Aorta (tissue), 5 donors: Measurements from ENCODE around the gene PSTPIP1. TPM values are rescaled to one million over a fixed set of nuclear protein-coding genes. Genes with fewer than 3 reads are reported as not detected.

Source experiments
- ATAC-seq: fragments of 200-7000 bp; cut with Tn5 transposase; one replicate; pipeline ENCODE4 v1.9.1; 2022; ENCODE audit warnings: moderate library complexity; ENCODE audit not compliant: low FRiP score
- DNase-seq, 2 donors: peaks; one replicate each; pipeline ENCODE4 v3.0.0-alpha.2; 2020
- H3K27ac ChIP-seq, 2 donors: one replicate each; pipeline ENCODE4 v1.5.1; 2013; ENCODE audit warnings: low read length in 2 of 2, mild to moderate bottlenecking in 2 of 2, moderate library complexity in 2 of 2, control low read depth in 1 of 2, inconsistent platforms in 1 of 2, low read depth in 1 of 2
- H3K27me3 ChIP-seq, 2 donors: one replicate each; pipeline ENCODE4 v1.6.1; 2013; ENCODE audit warnings: control low read depth in 1 of 2, low read length in 1 of 2, mild to moderate bottlenecking in 1 of 2, moderate library complexity in 1 of 2; ENCODE audit not compliant: insufficient read depth in 2 of 2, control insufficient read depth in 1 of 2
- H3K36me3 ChIP-seq, 2 donors: one replicate each; pipeline ENCODE4 v1.6.1; 2013; ENCODE audit warnings: control low read depth in 1 of 2, low read length in 1 of 2, mild to moderate bottlenecking in 1 of 2; ENCODE audit not compliant: insufficient read depth in 2 of 2, control insufficient read depth in 1 of 2
- H3K4me1 ChIP-seq, 2 donors: one replicate each; pipeline ENCODE4 v1.6.1; 2013; ENCODE audit warnings: low read length in 2 of 2, control low read depth in 1 of 2, mild to moderate bottlenecking in 1 of 2, moderate library complexity in 1 of 2; ENCODE audit not compliant: insufficient read depth in 2 of 2, control insufficient read depth in 1 of 2
- H3K4me3 ChIP-seq, 2 donors: one replicate each; pipeline ENCODE4 v1.5.1; 2013; ENCODE audit warnings: low read length in 2 of 2, control low read depth in 1 of 2, mild to moderate bottlenecking in 1 of 2
- H3K9me3 ChIP-seq: one replicate; pipeline ENCODE4 v1.6.1; 2013; ENCODE audit warnings: mild to moderate bottlenecking, low read length; ENCODE audit not compliant: control insufficient read depth
- WGBS, 2 donors: extraction: QIAGEN DNeasy Blood & Tissue Kit; methylation state at CpG; one replicate each; pipeline ENCODE4 v1.1.7; 2013; 5-methylcytosine and 5-hydroxymethylcytosine counted together
- intact Hi-C, 2 donors: fragments of 100-400 bp; cut with DNase I; formaldehyde crosslinking; loops; one replicate each; pipeline versions ENCODE4 v1.14.2 to v1.15.0; 2022
- polyA plus RNA-seq, 2 donors: library from polyadenylated mRNA; stranded (reverse); fragments of 200-250 nt; gene quantifications; one replicate each; pipeline ENCODE4 v1.2.3, GENCODE V29; 2013
- total RNA-seq, 2 donors: library from RNA; stranded (reverse); fragmentation: NEBNext Ultra II Directional; extraction: Animal tissue kit (Norgen Biotek cat#: 25700); gene quantifications; one replicate each; pipeline ENCODE4 v1.2.1, GENCODE V29; 2021
- donor health status: healthy with polysubstance abuse.
- donor health status: Bipolar disorder and iron deficiency.
- donor health status: DM: no; HTN: no; CAD: no.
- donor health status: DM: no; HTN: no; CAD: no.
- donor health status: DM: yes; HTN: yes; CAD: no.

PSTPIP1 gene
- total and polyA plus RNA-seq, 4 donors = 14.1 to 42.9 (median 23.5) TPM

GRCh38 chr15:77070180-77070494 is 75.2 kb downstream of the PSTPIP1 start:
- peaks cover 5 to 6% of the 10 kb centered on the region in 2 donors for H3K4me1 ChIP-seq
- DNase-seq = no peak
- 0 to 1% methylated on average over 18 of the region's 18 CpGs for WGBS, 2 donors
- H3K4me3 ChIP-seq = peak overlapping the region; percentile 95 to 99
- ATAC-seq = no peak
- intact Hi-C loops = no loop called here
- H3K36me3 ChIP-seq = no peaks in the 10 kb centered on the region
- H3K9me3 ChIP-seq = no peaks in the 10 kb centered on the region
- peak overlapping the region in 1 of 2 donors; percentile 91 for H3K27ac ChIP-seq
- H3K27me3 ChIP-seq = no peaks in the 10 kb centered on the region

DNA sequence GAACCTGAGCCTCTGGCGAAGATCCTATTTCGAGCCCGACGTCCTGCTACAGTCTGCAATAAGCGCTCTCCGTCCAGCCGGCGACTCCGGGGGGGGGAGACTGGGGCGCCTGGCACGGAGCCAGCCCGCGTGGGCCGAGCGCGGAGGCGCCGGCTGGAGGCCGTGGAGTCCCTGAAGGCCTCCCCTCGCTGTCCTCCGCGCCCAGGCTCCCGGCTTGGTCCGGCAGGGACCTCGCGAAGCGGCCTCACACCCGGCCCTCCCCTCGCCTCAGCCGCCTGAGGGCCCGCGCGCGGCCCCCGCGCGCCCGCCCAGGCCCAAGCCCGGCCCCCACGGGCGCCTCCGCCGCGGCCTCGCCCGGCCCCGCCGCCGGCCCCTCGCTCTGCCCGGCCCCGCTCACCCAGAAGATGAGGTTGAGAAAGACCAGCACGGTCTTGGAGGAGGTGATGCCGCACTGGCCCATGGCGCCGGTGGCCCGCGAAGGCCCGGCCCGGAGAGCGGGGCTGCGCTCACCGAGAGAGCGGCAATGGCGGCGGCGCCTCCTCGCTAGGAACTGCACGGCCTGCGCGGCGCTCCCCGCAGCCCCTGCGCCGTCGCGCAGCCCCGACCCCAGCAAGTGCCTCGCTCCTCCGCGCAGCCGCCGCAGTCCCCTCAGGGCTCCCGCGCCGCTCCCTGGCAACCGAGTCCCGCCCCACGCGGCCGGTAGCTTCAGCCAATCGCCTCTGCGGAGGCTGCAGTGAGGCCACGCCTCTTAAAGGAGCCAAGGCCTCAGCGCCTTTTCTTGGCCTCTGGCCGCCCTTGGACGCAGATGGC is 75.8 kb downstream of the PSTPIP1 start, which contains the start of gene TSPAN3:
Gene TSPAN3 (minus strand): TSS at position 615 of the 810 bp plus-strand sequence. CDS start 155 bp downstream, at position 460.
- 0 to 1% methylated on average over 52 to 97 of the region's 97 CpGs for WGBS, 2 donors
- Histone ChIP-seq H3K36me3 (no peaks in the 10 kb centered on the region), H3K27me3 (no peaks in the 10 kb centered on the region), H3K27ac (peak within 1 kb of the TSS; percentile 77 to 91), H3K9me3 (no peaks in the 10 kb centered on the region), H3K4me3 (peak within 1 kb of the TSS; percentile 95 to 99), H3K4me1 (peaks cover 5 to 6% of the 10 kb centered on the region in 2 donors)
- DNase-seq = peak; percentile 96 to 97
- intact Hi-C loops = loop anchor here in 1 of 2 donors (1.0 kb wide), 1 partner anchor 73 kb away; no protein-coding TSS in a partner anchor
- peak; percentile 97 for ATAC-seq

- no peak overlapping the region for H3K4me3 ChIP-seq
- intact Hi-C loops = loop anchor here in 1 of 2 donors (1.0 kb wide), 1 partner anchor 74 kb away; no protein-coding TSS in a partner anchor
These were observed 76.6 kb downstream of the PSTPIP1 start for GRCh38 chr15:77071305-77072223.

GRCh38 chr15:77074350-77074749 is 79.4 kb downstream of the PSTPIP1 start:
- Histone ChIP-seq H3K4me1 (peaks cover 0 to 3% of the 10 kb centered on the region in 2 donors), H3K27ac (no peak overlapping the region), H3K27me3 (no peaks in the 10 kb centered on the region), H3K36me3 (no peaks in the 10 kb centered on the region), H3K4me3 (no peak overlapping the region), H3K9me3 (no peaks in the 10 kb centered on the region)
- no peak for ATAC-seq
- no peak for DNase-seq
- WGBS, 2 donors = 67 to 74% methylated on average over 2 of the region's 2 CpGs
- intact Hi-C loops = no loop called here

More at GRCh38 chr15:77071305-77072223, 76.6 kb downstream of the PSTPIP1 start:
- WGBS, 2 donors = 83 to 84% methylated on average over 15 of the region's 15 CpGs
- DNase-seq = no peak
- Histone ChIP-seq H3K4me1 (peaks cover 5 to 6% of the 10 kb centered on the region in 2 donors), H3K36me3 (no peaks in the 10 kb centered on the region), H3K9me3 (no peaks in the 10 kb centered on the region), H3K27me3 (no peaks in the 10 kb centered on the region), H3K27ac (peak overlapping the region in 1 of 2 donors; percentile 6)
- ATAC-seq = peak; percentile 16

DNA sequence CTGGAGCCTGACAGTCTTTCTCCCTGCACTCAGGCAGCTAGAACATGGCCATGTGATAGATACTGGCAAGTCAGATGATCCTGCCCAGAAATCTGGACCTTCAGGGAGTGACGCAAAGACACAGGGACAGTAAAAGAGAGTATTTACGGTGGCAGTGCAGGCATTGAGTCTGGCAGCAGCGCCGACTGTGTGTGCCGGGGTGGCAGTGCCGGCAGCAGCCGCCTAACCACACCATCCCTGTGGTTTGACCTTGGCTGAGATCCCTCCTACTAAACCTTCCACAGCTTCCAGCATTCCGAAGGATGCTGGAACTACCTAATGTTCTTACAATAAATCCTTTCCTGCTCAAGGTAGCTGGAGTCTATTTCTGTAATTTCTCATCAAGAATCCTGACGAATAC is 80.6 kb downstream of the PSTPIP1 start:
- Histone ChIP-seq H3K27ac (no peak overlapping the region), H3K4me1 (no peaks in the 10 kb centered on the region), H3K9me3 (no peaks in the 10 kb centered on the region), H3K36me3 (no peaks in the 10 kb centered on the region), H3K4me3 (no peak overlapping the region), H3K27me3 (no peaks in the 10 kb centered on the region)
- WGBS, 2 donors = 76 to 77% methylated on average over 9 of the region's 9 CpGs
- no peak for DNase-seq
- intact Hi-C loops = no loop called here
- no peak for ATAC-seq

- Histone ChIP-seq H3K27ac (no peak overlapping the region), H3K36me3 (no peaks in the 10 kb centered on the region), H3K4me3 (no peak overlapping the region), H3K4me1 (no peaks in the 10 kb centered on the region), H3K27me3 (no peaks in the 10 kb centered on the region), H3K9me3 (no peaks in the 10 kb centered on the region)
- 83% methylated on average over 4 of the region's 4 CpGs for WGBS, 2 donors
- no peak for ATAC-seq
- intact Hi-C loops = no loop called here
- no peak for DNase-seq
These were observed 81.5 kb downstream of the PSTPIP1 start for GRCh38 chr15:77076323-77076915.

- 77% methylated on average over 5 of the region's 5 CpGs for WGBS, 2 donors
These were observed 87.0 kb downstream of the PSTPIP1 start for GRCh38 chr15:77081971-77082370.

More at GRCh38 chr15:77081971-77082370, 87.0 kb downstream of the PSTPIP1 start:
- Histone ChIP-seq H3K27ac (no peak overlapping the region), H3K36me3 (no peaks in the 10 kb centered on the region), H3K27me3 (no peaks in the 10 kb centered on the region), H3K4me1 (no peaks in the 10 kb centered on the region), H3K4me3 (no peak overlapping the region), H3K9me3 (no peaks in the 10 kb centered on the region)
- DNase-seq (no peak), ATAC-seq (no peak)
- intact Hi-C loops = loop anchor here in 1 of 2 donors (10.0 kb wide), 1 partner anchor 63 kb away; no protein-coding TSS in a partner anchor
